ENCODE results near the gene NPW. TPM values are rescaled to one million over a fixed set of nuclear protein-coding genes. Genes with fewer than 3 reads are reported as not detected.

NPW gene
- total and polyA plus RNA-seq, 3 donors from 2014 or later, result 3.9 to 8.2 (median 7.3) TPM

GRCh38 chr16:1977875-1978268 is 41.7 kb upstream of the NPW start:
- H3K27ac ChIP-seq, result no peak overlapping the region
- H3K9me3 ChIP-seq, result no peaks in the 10 kb centered on the region
- no peak for DNase-seq
- no peaks in the 10 kb centered on the region for H3K36me3 ChIP-seq (ENCODE audit: low read depth, missing control alignments)
- WGBS, 2 donors, result 94% methylated on average over 15 of the region's 18 CpGs; no CpG with 5 or more reads in 1 of the 2 donors
- no peak for TF ChIP-seq POLR2A (IDR thresholded peaks at IDR 0.05)
- peaks cover 3% of the 10 kb centered on the region for H3K4me1 ChIP-seq
- intact Hi-C loops (cut with DNase I; ENCODE audit: low total_unique reads), result no loop called here
- no peak overlapping the region for H3K4me3 ChIP-seq
- no peaks in the 10 kb centered on the region for H3K27me3 ChIP-seq

GRCh38 chr16:1978476-1979120 is 41.0 kb upstream of the NPW start:
- H3K9me3 ChIP-seq, result no peaks in the 10 kb centered on the region
- no peaks in the 10 kb centered on the region for H3K27me3 ChIP-seq
- peaks cover 5% of the 10 kb centered on the region for H3K4me1 ChIP-seq
- no peak for TF ChIP-seq CTCF (IDR thresholded peaks at IDR 0.05)
- no peak for TF ChIP-seq POLR2A (IDR thresholded peaks at IDR 0.05)
- intact Hi-C loops (cut with DNase I; ENCODE audit: low total_unique reads), result no loop called here
- no peaks in the 10 kb centered on the region for H3K36me3 ChIP-seq (ENCODE audit: low read depth, missing control alignments)
- 69% methylated on average over 16 to 37 of the region's 37 CpGs for WGBS, 2 donors
- no peak for DNase-seq
- peak overlapping the region; percentile 4 to 49 for H3K4me3 ChIP-seq
- no peak overlapping the region for H3K27ac ChIP-seq

GRCh38 chr16:1979271-1980029 is 40.1 kb upstream of the NPW start:
- no peak for TF ChIP-seq POLR2A (IDR thresholded peaks at IDR 0.05)
- no peak for TF ChIP-seq CTCF (IDR thresholded peaks at IDR 0.05)
- H3K9me3 ChIP-seq, result no peaks in the 10 kb centered on the region
- peaks cover 5% of the 10 kb centered on the region for H3K4me1 ChIP-seq
- intact Hi-C loops (cut with DNase I; ENCODE audit: low total_unique reads), result no loop called here
- no peaks in the 10 kb centered on the region for H3K36me3 ChIP-seq (ENCODE audit: low read depth, missing control alignments)
- H3K27me3 ChIP-seq, result no peaks in the 10 kb centered on the region
- 43% methylated on average over 57 of the region's 70 CpGs; no CpG with 5 or more reads in 1 of the 2 donors for WGBS, 2 donors
- peak overlapping the region; percentile 4 to 49 for H3K4me3 ChIP-seq
- DNase-seq, result peak; percentile 73
- H3K27ac ChIP-seq, result no peak overlapping the region

- Histone ChIP-seq H3K27me3 (no peaks in the 10 kb centered on the region), H3K4me1 (peaks cover 12% of the 10 kb centered on the region), H3K27ac (no peak overlapping the region), H3K4me3 (peak overlapping the region in 1 of 2 donors; percentile 49), H3K36me3 (ENCODE audit: low read depth, missing control alignments) (no peaks in the 10 kb centered on the region), H3K9me3 (no peaks in the 10 kb centered on the region)
- intact Hi-C loops (cut with DNase I; ENCODE audit: low total_unique reads), result no loop called here
- WGBS, 2 donors, result 42 to 51% methylated on average over 11 to 53 of the region's 53 CpGs
- TF ChIP-seq CTCF (IDR thresholded peaks at IDR 0.05) (no peak), POLR2A (IDR thresholded peaks at IDR 0.05) (no peak)
- DNase-seq, result no peak
Measured at GRCh38 chr16:1980030-1980769, 39.4 kb upstream of the NPW start.

GRCh38 chr16:1980770-1981087 is 38.9 kb upstream of the NPW start:
- Histone ChIP-seq H3K9me3 (no peaks in the 10 kb centered on the region), H3K27ac (no peak overlapping the region), H3K4me3 (no peak overlapping the region), H3K27me3 (no peaks in the 10 kb centered on the region), H3K4me1 (peaks cover 15% of the 10 kb centered on the region), H3K36me3 (ENCODE audit: low read depth, missing control alignments) (no peaks in the 10 kb centered on the region)
- TF ChIP-seq CTCF (IDR thresholded peaks at IDR 0.05) (no peak), POLR2A (IDR thresholded peaks at IDR 0.05) (no peak)
- no peak for DNase-seq
- WGBS, 2 donors, result 33 to 38% methylated on average over 10 to 16 of the region's 16 CpGs
- intact Hi-C loops (cut with DNase I; ENCODE audit: low total_unique reads), result no loop called here
